ENCODE measurements around the gene PYDC2.
"Not testable (repeated sequence)": the region's sequence is repeated elsewhere in the genome, so short reads cannot be mapped to it uniquely, and the experiment has no call there.

PYDC2 gene

GRCh38 chr3:191473661-191474198 is 12.8 kb downstream of the PYDC2 start:
- DNase-seq = no peak

- DNase-seq = no peak
These were observed 15.3 kb downstream of the PYDC2 start for GRCh38 chr3:191476066-191476772.

- DNase-seq = not testable (repeated sequence)
These were observed 23.0 kb downstream of the PYDC2 start for GRCh38 chr3:191483994-191484393.

GRCh38 chr3:191484461-191484860 is 23.5 kb downstream of the PYDC2 start:
- DNase-seq = no peak

- no peak for DNase-seq
These were observed 31.6 kb downstream of the PYDC2 start for GRCh38 chr3:191492601-191493000.

GRCh38 chr3:191493336-191493735 is 32.4 kb downstream of the PYDC2 start:
- DNase-seq = no peak

- no peak for DNase-seq
These were observed 38.5 kb downstream of the PYDC2 start for GRCh38 chr3:191499307-191500080.

GRCh38 chr3:191500892-191501291 is 39.9 kb downstream of the PYDC2 start:
- DNase-seq = no peak

- no peak for DNase-seq
These were observed 41.6 kb downstream of the PYDC2 start for GRCh38 chr3:191502583-191502982.

GRCh38 chr3:191509078-191509477 is 48.1 kb downstream of the PYDC2 start:
- DNase-seq = no peak
